GM12878 (cell line): ENCODE measurements around the gene CARD19. TPM values are rescaled to one million over a fixed set of nuclear protein-coding genes. Genes with fewer than 3 reads are reported as not detected.

Source experiments
- ATAC-seq: fragments of 200-7000 bp; cut with Tn5 transposase; 3 replicates; pipeline ENCODE4 v1.9.1; 2020; ENCODE audit warnings: mild to moderate bottlenecking, moderate library complexity
- BruUV-seq: library from RNA; stranded (reverse); fragments of 400-500 nt; replicated peaks from 2 replicates; lab custom pipeline; 2021; lab: Mats Ljungman, UMichigan
- CTCF ChIA-PET: fragments of 300-600 bp; sonication (Branson Sonifier 250); formaldehyde crosslinking; extraction: SDS; loops from one replicate; lab custom pipeline; 2021; ENCODE audit warnings: inconsistent platforms; lab: Yijun Ruan, JAX
- POLR2A ChIA-PET: fragments of 350-600 bp; formaldehyde crosslinking; extraction: SDS; loops from one replicate; lab custom pipeline; 2021; ENCODE audit warnings: inconsistent platforms; lab: Charles Lee
- RAD21 ChIA-PET: fragments of 300-600 bp; sonication (Branson Sonifier 250); formaldehyde crosslinking; loops from one replicate; lab custom pipeline; 2023; ENCODE audit warnings: antibody characterized with exemption; ENCODE audit not compliant: unreplicated experiment; lab: Charles Lee
- SMC1A ChIA-PET: fragments of 300-600 bp; sonication (Branson Sonifier 250); formaldehyde crosslinking; loops from one replicate; lab custom pipeline; 2023; ENCODE audit not compliant: unreplicated experiment, uncharacterized antibody; lab: Charles Lee
- DNase-seq: peaks from one replicate; pipeline ENCODE4 v3.0.0-alpha.2; 2011; ENCODE audit warnings: low read depth, low spot score
- FAIRE-seq: peaks from 3 replicates; lab custom pipeline; 2011; peaks lifted over from hg19 to GRCh38; lab: Jason Lieb, UNC
- H2AFZ ChIP-seq: 2 replicates; pipeline ENCODE4 v1.6.0; 2011; ENCODE audit warnings: low read depth, low read length, control low read depth; ENCODE audit not compliant: control insufficient read depth
- H3K27ac ChIP-seq: 2 replicates; pipeline ENCODE4 v1.5.1; 2011; ENCODE audit warnings: control low read depth; ENCODE audit not compliant: control insufficient read depth, insufficient read depth
- H3K27me3 ChIP-seq, 2 experiments: replicated peaks in 1 of 2; 2 replicates each; pipeline versions ENCODE4 v1.6.0 to v1.6.1; 2011; ENCODE audit warnings: low read length in 1 of 2; ENCODE audit not compliant: control insufficient read depth in 2 of 2, insufficient read depth in 2 of 2
- H3K36me3 ChIP-seq, 2 experiments: 2 replicates each; pipeline ENCODE4 v1.5.1; 2011; ENCODE audit warnings: low read length in 1 of 2; ENCODE audit not compliant: control insufficient read depth in 2 of 2, insufficient read depth in 2 of 2
- H3K4me1 ChIP-seq: 2 replicates; pipeline ENCODE4 v1.6.1; 2011; ENCODE audit warnings: mild to moderate bottlenecking, low read length, moderate library complexity, mixed read lengths; ENCODE audit not compliant: control insufficient read depth, insufficient read depth
- H3K4me2 ChIP-seq: 2 replicates; pipeline ENCODE4 v1.6.0; 2011; ENCODE audit warnings: control low read depth; ENCODE audit not compliant: control insufficient read depth, insufficient read depth
- H3K4me3 ChIP-seq: fragments of 200-600 bp; sonication (generic); 2 replicates; pipeline ENCODE4 v1.5.1; 2016
- H3K79me2 ChIP-seq: 2 replicates; pipeline ENCODE4 v1.6.0; 2011; ENCODE audit warnings: low read length; ENCODE audit not compliant: control insufficient read depth, insufficient read depth
- H3K9ac ChIP-seq: 2 replicates; pipeline ENCODE4 v1.8.0; 2011; ENCODE audit warnings: low read length, control low read depth, mixed read lengths; ENCODE audit not compliant: control insufficient read depth, insufficient read depth
- H3K9me3 ChIP-seq: replicated peaks from 3 replicates; pipeline ENCODE4 v1.5.1; 2011; ENCODE audit warnings: mild to moderate bottlenecking, low read length; ENCODE audit not compliant: control insufficient read depth, insufficient read depth
- H4K20me1 ChIP-seq: 2 replicates; pipeline ENCODE4 v1.6.0; 2011; ENCODE audit not compliant: control insufficient read depth, insufficient read depth
- ATF7 ChIP-seq: fragments of 450-650 bp; IDR thresholded peaks from 2 replicates; pipeline ENCODE4 v1.6.1; 2016; ENCODE audit warnings: low read depth, mild to moderate bottlenecking
- CREB1 ChIP-seq: IDR thresholded peaks from 2 replicates; pipeline ENCODE4 v1.6.1; 2012; ENCODE audit warnings: low read depth, mild to moderate bottlenecking, inconsistent platforms
- EP300 ChIP-seq, 2 experiments: fragments of 150-350 bp in 1 of 2; IDR thresholded peaks; 2 replicates each; pipeline ENCODE4 v1.6.1; 2011 to 2012; ENCODE audit warnings: low read depth in 2 of 2, low read length in 2 of 2, borderline replicate concordance in 1 of 2, improper control_type of control experiment in 1 of 2, inconsistent platforms in 1 of 2; ENCODE audit not compliant: control insufficient read depth in 1 of 2
- FOXM1 ChIP-seq: IDR thresholded peaks from 2 replicates; pipeline ENCODE4 v1.6.1; 2012; ENCODE audit warnings: low read depth, mild to moderate bottlenecking, inconsistent platforms, low read length, moderate library complexity
- JUND ChIP-seq: IDR thresholded peaks from 2 replicates; pipeline ENCODE4 v1.6.1; 2012; ENCODE audit warnings: low read depth, mild to moderate bottlenecking, low read length, improper control_type of control experiment, moderate library complexity
- KAT2A ChIP-seq: conservative IDR thresholded peaks from 2 replicates; pipeline ENCODE4 v1.6.1; 2011; ENCODE audit warnings: low read depth, low read length; ENCODE audit not compliant: control insufficient read depth
- KLF5 ChIP-seq: fragments of 450-650 bp; IDR thresholded peaks from 2 replicates; pipeline ENCODE4 v1.6.1; 2014; ENCODE audit warnings: mild to moderate bottlenecking; ENCODE audit not compliant: partially characterized antibody
- NR2C1 ChIP-seq: fragments of 450-650 bp; IDR thresholded peaks from 2 replicates; pipeline ENCODE4 v1.6.1; 2017; ENCODE audit warnings: antibody characterized with exemption, mild to moderate bottlenecking, moderate library complexity
- POLR2AphosphoS5 ChIP-seq: IDR thresholded peaks from 2 replicates; pipeline ENCODE4 v1.6.1; 2011; ENCODE audit warnings: mild to moderate bottlenecking, low read length, inconsistent platforms
- SUZ12 ChIP-seq: fragments of 200-600 bp; sonication (generic); IDR thresholded peaks from one replicate; pipeline ENCODE4 v1.6.1; 2018; ENCODE audit warnings: antibody characterized with exemption, mild to moderate bottlenecking; ENCODE audit not compliant: unreplicated experiment
- YY1 ChIP-seq: IDR thresholded peaks from 2 replicates; pipeline ENCODE4 v1.6.1; 2011; ENCODE audit warnings: low read depth, mild to moderate bottlenecking, low read length
- ZBTB40 ChIP-seq: fragments of 450-650 bp; IDR thresholded peaks from 2 replicates; pipeline ENCODE4 v1.6.1; 2016; ENCODE audit warnings: mild to moderate bottlenecking, moderate library complexity, borderline replicate concordance
- ZNF24 ChIP-seq: fragments of 450-650 bp; IDR thresholded peaks from 2 replicates; pipeline ENCODE4 v1.6.1; 2017; ENCODE audit warnings: antibody characterized with exemption, mild to moderate bottlenecking
- WGBS: methylation state at CpG from one replicate; pipeline ENCODE4 v1.1.6; 2016; ENCODE audit warnings: low lambda C conversion rate; ENCODE audit not compliant: insufficient replicate concordance, insufficient coverage; ENCODE audit errors: missing lambda C conversion rate; 5-methylcytosine and 5-hydroxymethylcytosine counted together
- in situ Hi-C: fragments of 300-500 bp; cut with MboI; formaldehyde crosslinking; loops from 9 replicates; pipeline ENCODE4 v1.14.3; 2018; ENCODE audit warnings: mixed read lengths
- intact Hi-C: fragments of 100-400 bp; cut with micrococcal nuclease; formaldehyde crosslinking; loops from one replicate; pipeline ENCODE4 v1.14.2; 2022; ENCODE audit not compliant: unreplicated experiment
- polyA plus RNA-seq, 11 experiments: library from polyadenylated mRNA; depleted of rRNA in 4 of 11; unstranded in 6 of 11; stranded (reverse) in 5 of 11; fragments of >200 nt; fragmentation: Nextera tagmentation in 4 of 11; fragmentation: Illumina TruSeq in 1 of 11; extraction: Ambion mirVana in 4 of 11; extraction: Trizol in 1 of 11; gene quantifications; 1 replicate in 1 of 11; 2 replicates in 10 of 11; pipeline versions ENCODE4 v1.2.1 to v1.2.3, GENCODE V29; 2011 to 2016; ENCODE audit warnings: inconsistent platforms in 2 of 11, missing spikeins in 2 of 11, low read depth in 1 of 11
- total RNA-seq, 4 experiments: library from RNA; depleted of rRNA in 3 of 4; stranded (reverse); fragments of >200 nt in 3 of 4; fragmentation: Illumina TruSeq in 1 of 4; extraction: Trizol in 1 of 4; gene quantifications; 2 replicates each; pipeline versions ENCODE4 v1.2.1 to v1.2.3, GENCODE V29; 2013 to 2021
- TF ChIP-seq, protein P1 (sequence below): IDR thresholded peaks from 2 replicates; pipeline ENCODE4 v1.6.1; 2012; ENCODE audit warnings: low read depth, low read length, improper control_type of control experiment
- TF ChIP-seq, protein P2 (sequence below): fragments of 450-650 bp; formaldehyde crosslinking; IDR thresholded peaks from 2 replicates; pipeline ENCODE4 v1.4.0; 2022; ENCODE audit warnings: mild to moderate bottlenecking, moderate library complexity
- TF ChIP-seq, protein P3 (sequence below): IDR thresholded peaks from 2 replicates; pipeline ENCODE4 v1.6.1; 2011; ENCODE audit warnings: low read depth, mild to moderate bottlenecking, low read length, moderate library complexity, borderline replicate concordance; ENCODE audit errors: extremely low read depth

The CARD19 gene
- total and polyA plus RNA-seq, 10 of the 15 experiments (the other 5 are each of a cell fraction or from before 2014, with no cell fraction given) = 0.61 to 41.6 (median 19.9) TPM

GRCh38 chr9:93125331-93125894 is 29.4 kb downstream of the CARD19 start:
- Histone ChIP-seq H3K27ac (no peak overlapping the region), H3K4me1 (peaks cover 10% of the 10 kb centered on the region), H2AFZ (no peak overlapping the region), H3K4me3 (no peak overlapping the region), H3K27me3 (no peaks in the 10 kb centered on the region), H3K36me3 (peaks cover 0 to 9% of the 10 kb centered on the region in 2 experiments; a peak in 2 of 4 replicates), H3K9me3 (no peaks in the 10 kb centered on the region), H3K4me2 (no peak overlapping the region), H3K9ac (no peak overlapping the region), H4K20me1 (no peaks in the 10 kb centered on the region), H3K79me2 (no peaks in the 10 kb centered on the region)
- whole genome bisulfite sequencing = 76% methylated on average over 10 of the region's 10 CpGs
- FAIRE-seq (no peak), DNase-seq (no peak), ATAC-seq (no peak)
- in situ Hi-C loops (no loop called here), intact Hi-C loops (no loop called here)
- ChIA-PET POLR2A (no interaction called here), RAD21 (no interaction called here), CTCF (interaction anchor here (0.6 to 1.0 kb wide), 2 partner anchors 17 to 168 kb away, joined by 3 read pairs; no protein-coding TSS in a partner anchor), SMC1A (no interaction called here)
- no TSS peak for BruUV-seq
- TF ChIP-seq KLF5 = no peak
- TF ChIP-seq ZBTB40 = no peak
- TF ChIP-seq SUZ12 = no peak
- TF ChIP-seq, protein P1, sequence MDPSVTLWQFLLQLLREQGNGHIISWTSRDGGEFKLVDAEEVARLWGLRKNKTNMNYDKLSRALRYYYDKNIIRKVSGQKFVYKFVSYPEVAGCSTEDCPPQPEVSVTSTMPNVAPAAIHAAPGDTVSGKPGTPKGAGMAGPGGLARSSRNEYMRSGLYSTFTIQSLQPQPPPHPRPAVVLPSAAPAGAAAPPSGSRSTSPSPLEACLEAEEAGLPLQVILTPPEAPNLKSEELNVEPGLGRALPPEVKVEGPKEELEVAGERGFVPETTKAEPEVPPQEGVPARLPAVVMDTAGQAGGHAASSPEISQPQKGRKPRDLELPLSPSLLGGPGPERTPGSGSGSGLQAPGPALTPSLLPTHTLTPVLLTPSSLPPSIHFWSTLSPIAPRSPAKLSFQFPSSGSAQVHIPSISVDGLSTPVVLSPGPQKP = no peak
- no peak for TF ChIP-seq JUND
- no peak for TF ChIP-seq ZNF24
- no peak for TF ChIP-seq NR2C1
- TF ChIP-seq KAT2A = no peak
- TF ChIP-seq CREB1 = no peak
- TF ChIP-seq FOXM1 = no peak
- no peak for TF ChIP-seq POLR2AphosphoS5
- no peak for TF ChIP-seq EP300 (IDR thresholded peaks at IDR 0.05; ENCODE audit: borderline replicate concordance in 1 of 2, control insufficient read depth in 1 of 2, low read depth in 2 of 2, low read length in 2 of 2)
- no peak for TF ChIP-seq YY1
- TF ChIP-seq, protein P2, sequence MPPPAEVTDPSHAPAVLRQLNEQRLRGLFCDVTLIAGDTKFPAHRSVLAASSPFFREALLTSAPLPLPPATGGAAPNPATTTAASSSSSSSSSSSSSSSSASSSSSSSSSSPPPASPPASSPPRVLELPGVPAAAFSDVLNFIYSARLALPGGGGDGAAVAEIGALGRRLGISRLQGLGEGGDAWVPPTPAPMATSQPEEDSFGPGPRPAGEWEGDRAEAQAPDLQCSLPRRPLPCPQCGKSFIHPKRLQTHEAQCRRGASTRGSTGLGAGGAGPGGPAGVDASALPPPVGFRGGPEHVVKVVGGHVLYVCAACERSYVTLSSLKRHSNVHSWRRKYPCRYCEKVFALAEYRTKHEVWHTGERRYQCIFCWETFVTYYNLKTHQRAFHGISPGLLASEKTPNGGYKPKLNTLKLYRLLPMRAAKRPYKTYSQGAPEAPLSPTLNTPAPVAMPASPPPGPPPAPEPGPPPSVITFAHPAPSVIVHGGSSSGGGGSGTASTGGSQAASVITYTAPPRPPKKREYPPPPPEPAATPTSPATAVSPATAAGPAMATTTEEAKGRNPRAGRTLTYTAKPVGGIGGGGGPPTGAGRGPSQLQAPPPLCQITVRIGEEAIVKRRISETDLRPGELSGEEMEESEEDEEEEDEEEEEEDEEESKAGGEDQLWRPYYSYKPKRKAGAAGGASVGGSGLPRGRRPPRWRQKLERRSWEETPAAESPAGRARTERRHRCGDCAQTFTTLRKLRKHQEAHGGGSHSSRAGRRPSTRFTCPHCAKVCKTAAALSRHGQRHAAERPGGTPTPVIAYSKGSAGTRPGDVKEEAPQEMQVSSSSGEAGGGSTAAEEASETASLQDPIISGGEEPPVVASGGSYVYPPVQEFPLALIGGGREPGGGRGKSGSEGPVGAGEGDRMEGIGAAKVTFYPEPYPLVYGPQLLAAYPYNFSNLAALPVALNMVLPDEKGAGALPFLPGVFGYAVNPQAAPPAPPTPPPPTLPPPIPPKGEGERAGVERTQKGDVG (CRISPR knock-in tag) = no peak
- no peak for TF ChIP-seq ATF7
- TF ChIP-seq, protein P3, sequence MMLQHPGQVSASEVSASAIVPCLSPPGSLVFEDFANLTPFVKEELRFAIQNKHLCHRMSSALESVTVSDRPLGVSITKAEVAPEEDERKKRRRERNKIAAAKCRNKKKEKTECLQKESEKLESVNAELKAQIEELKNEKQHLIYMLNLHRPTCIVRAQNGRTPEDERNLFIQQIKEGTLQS = no peak
